ENCODE measurements around the gene PXDN.

GRCh38 chr2:1772471-1773267 is 28.4 kb upstream of the PXDN start:
- TF ChIP-seq CTCF (IDR thresholded peaks at IDR 0.05; ENCODE audit: low read depth, low read length, poor library complexity, severe bottlenecking) (no peak), EZH2phosphoT487 (IDR thresholded peaks at IDR 0.05; ENCODE audit: borderline replicate concordance, low read length) (no peak)

All from DOHH2 (cell line).